ENCODE measurements around the gene PID1.

PID1 gene

GRCh38 chr2:229174794-229175496 is 96.1 kb downstream of the PID1 start:
- Mint-ChIP-seq H3K27ac (no peak overlapping the region), H3K4me3 (no peak overlapping the region), H3K27me3 (no peaks in the 10 kb centered on the region), H3K9me3 (peaks cover 0 to 6% of the 10 kb centered on the region in 2 donors), H3K4me1 (no peaks in the 10 kb centered on the region)
- ATAC-seq (no peak), DNase-seq (no peak)

GRCh38 chr2:229173825-229174359 is 97.2 kb downstream of the PID1 start:
- Mint-ChIP-seq H3K27me3 (no peaks in the 10 kb centered on the region), H3K9me3 (peaks cover 0 to 1% of the 10 kb centered on the region in 2 donors), H3K4me3 (no peak overlapping the region), H3K4me1 (no peaks in the 10 kb centered on the region), H3K27ac (no peak overlapping the region)
- ATAC-seq (no peak), DNase-seq (no peak)

GRCh38 chr2:229170916-229171315 is 100.2 kb downstream of the PID1 start:
- no peaks in the 10 kb centered on the region for H3K9me3 Mint-ChIP-seq
- H3K4me3 Mint-ChIP-seq = no peak overlapping the region
- no peaks in the 10 kb centered on the region for H3K27me3 Mint-ChIP-seq
- DNase-seq (no peak), ATAC-seq (no peak)
- no peaks in the 10 kb centered on the region for H3K4me1 Mint-ChIP-seq
- H3K27ac Mint-ChIP-seq = no peak overlapping the region

GRCh38 chr2:229170171-229170570 is 100.9 kb downstream of the PID1 start:
- no peaks in the 10 kb centered on the region for H3K9me3 Mint-ChIP-seq
- DNase-seq (no peak), ATAC-seq (no peak)
- no peak overlapping the region for H3K27ac Mint-ChIP-seq
- H3K4me1 Mint-ChIP-seq = no peaks in the 10 kb centered on the region
- H3K4me3 Mint-ChIP-seq = no peak overlapping the region
- no peaks in the 10 kb centered on the region for H3K27me3 Mint-ChIP-seq

- Mint-ChIP-seq H3K27me3 (no peaks in the 10 kb centered on the region), H3K9me3 (peaks cover 0 to 3% of the 10 kb centered on the region in 2 donors)
- no peak for DNase-seq
Observed at GRCh38 chr2:229169751-229170150, 101.3 kb downstream of the PID1 start.

GRCh38 chr2:229164545-229165249 is 106.4 kb downstream of the PID1 start:
- Mint-ChIP-seq H3K4me1 (no peaks in the 10 kb centered on the region), H3K4me3 (no peak overlapping the region), H3K9me3 (peaks cover 0 to 8% of the 10 kb centered on the region in 2 donors), H3K27me3 (no peaks in the 10 kb centered on the region), H3K27ac (no peak overlapping the region)
- DNase-seq = no peak
- no peak for ATAC-seq

More at GRCh38 chr2:229169751-229170150, 101.3 kb downstream of the PID1 start:
- no peak for ATAC-seq
- no peaks in the 10 kb centered on the region for H3K4me1 Mint-ChIP-seq
- no peak overlapping the region for H3K27ac Mint-ChIP-seq
- no peak overlapping the region for H3K4me3 Mint-ChIP-seq

- ATAC-seq (no peak), DNase-seq (no peak)
- H3K4me3 Mint-ChIP-seq = no peak overlapping the region
- peaks cover 0 to 8% of the 10 kb centered on the region in 2 donors for H3K9me3 Mint-ChIP-seq
- H3K27me3 Mint-ChIP-seq = no peaks in the 10 kb centered on the region
- no peaks in the 10 kb centered on the region for H3K4me1 Mint-ChIP-seq
- no peak overlapping the region for H3K27ac Mint-ChIP-seq
Observed at GRCh38 chr2:229163893-229164292, 107.2 kb downstream of the PID1 start.

GRCh38 chr2:229162015-229162414 is 109.1 kb downstream of the PID1 start:
- Mint-ChIP-seq H3K4me3 (no peak overlapping the region), H3K27ac (no peak overlapping the region)
- ATAC-seq = no peak

GRCh38 chr2:229160984-229161383 is 110.1 kb downstream of the PID1 start:
- DNase-seq = no peak
- Mint-ChIP-seq H3K9me3 (peaks cover 0 to 14% of the 10 kb centered on the region in 2 donors), H3K27ac (no peak overlapping the region), H3K4me3 (no peak overlapping the region), H3K27me3 (no peaks in the 10 kb centered on the region), H3K4me1 (no peaks in the 10 kb centered on the region)
- no peak for ATAC-seq

More at GRCh38 chr2:229162015-229162414, 109.1 kb downstream of the PID1 start:
- Mint-ChIP-seq H3K9me3 (peaks cover 0 to 14% of the 10 kb centered on the region in 2 donors), H3K4me1 (no peaks in the 10 kb centered on the region), H3K27me3 (no peaks in the 10 kb centered on the region)
- no peak for DNase-seq

- Mint-ChIP-seq H3K4me1 (no peaks in the 10 kb centered on the region), H3K27me3 (no peaks in the 10 kb centered on the region), H3K27ac (no peak overlapping the region), H3K4me3 (no peak overlapping the region), H3K9me3 (peaks cover 0 to 14% of the 10 kb centered on the region in 2 donors)
- ATAC-seq (no peak), DNase-seq (no peak)
Observed at GRCh38 chr2:229160180-229160579, 110.9 kb downstream of the PID1 start.

GRCh38 chr2:229159405-229159804 is 111.7 kb downstream of the PID1 start:
- H3K4me1 Mint-ChIP-seq = no peaks in the 10 kb centered on the region
- ATAC-seq (no peak), DNase-seq (no peak)
- H3K9me3 Mint-ChIP-seq = peaks cover under 1 to 7% of the 10 kb centered on the region in 2 donors
- no peaks in the 10 kb centered on the region for H3K27me3 Mint-ChIP-seq
- no peak overlapping the region for H3K27ac Mint-ChIP-seq
- H3K4me3 Mint-ChIP-seq = no peak overlapping the region

GRCh38 chr2:229154381-229154780 is 116.7 kb downstream of the PID1 start:
- Mint-ChIP-seq H3K27ac (no peak overlapping the region), H3K9me3 (peaks cover 3 to 10% of the 10 kb centered on the region in 2 donors), H3K27me3 (no peaks in the 10 kb centered on the region), H3K4me1 (no peaks in the 10 kb centered on the region), H3K4me3 (no peak overlapping the region)
- DNase-seq (no peak), ATAC-seq (no peak)

- Mint-ChIP-seq H3K4me1 (no peaks in the 10 kb centered on the region), H3K4me3 (no peak overlapping the region), H3K27me3 (no peaks in the 10 kb centered on the region), H3K9me3 (peaks cover 3 to 11% of the 10 kb centered on the region in 2 donors), H3K27ac (no peak overlapping the region)
- no peak for DNase-seq
- ATAC-seq = no peak
Observed at GRCh38 chr2:229153951-229154350, 117.1 kb downstream of the PID1 start.

GRCh38 chr2:229153267-229153666 is 117.8 kb downstream of the PID1 start:
- H3K27me3 Mint-ChIP-seq = no peaks in the 10 kb centered on the region

GRCh38 chr2:229152674-229153073 is 118.4 kb downstream of the PID1 start:
- Mint-ChIP-seq H3K9me3 (peaks cover 3 to 6% of the 10 kb centered on the region in 2 donors), H3K4me1 (no peaks in the 10 kb centered on the region), H3K27me3 (no peaks in the 10 kb centered on the region), H3K27ac (no peak overlapping the region), H3K4me3 (no peak overlapping the region)
- no peak for ATAC-seq
- no peak for DNase-seq

More at GRCh38 chr2:229153267-229153666, 117.8 kb downstream of the PID1 start:
- Mint-ChIP-seq H3K4me3 (no peak overlapping the region), H3K9me3 (peaks cover 3 to 6% of the 10 kb centered on the region in 2 donors), H3K27ac (no peak overlapping the region), H3K4me1 (no peaks in the 10 kb centered on the region)
- ATAC-seq = no peak
- no peak for DNase-seq

GRCh38 chr2:229150317-229150716 is 120.8 kb downstream of the PID1 start:
- H3K27me3 Mint-ChIP-seq = no peaks in the 10 kb centered on the region

More at GRCh38 chr2:229150317-229150716, 120.8 kb downstream of the PID1 start:
- Mint-ChIP-seq H3K4me3 (no peak overlapping the region), H3K9me3 (peaks cover 3 to 6% of the 10 kb centered on the region in 2 donors), H3K27ac (no peak overlapping the region), H3K4me1 (no peaks in the 10 kb centered on the region)
- ATAC-seq (no peak), DNase-seq (no peak)

All from stimulated activated naive CD8-positive, alpha-beta T cell treated with anti-CD3 and anti-CD28 coated beads, Interleukin-15, amount 100 ng/mL, for 72 hours (primary cell).